ENCODE results near the gene FNBP1. TPM values are rescaled to one million over a fixed set of nuclear protein-coding genes. Genes with fewer than 3 reads are reported as not detected.

Gene FNBP1
- total and polyA plus RNA-seq, 2 of the 13 experiments (the other 11 are each of a cell fraction or from before 2014, with no cell fraction given) = 5.4 to 19.5 TPM

- BruUV-seq (replicated peaks) = no TSS peak
- Histone ChIP-seq H3K79me2 (ENCODE audit: insufficient read depth, low read length) (no peaks in the 10 kb centered on the region), H3K27me3 (ENCODE audit: control insufficient read depth in 1 of 2, insufficient read depth in 2 of 2, low read length in 2 of 2) (no peaks in the 10 kb centered on the region), H3K4me1 (ENCODE audit: insufficient read depth, low read length) (peaks cover 10% of the 10 kb centered on the region; the same call in 1 of the 2 replicates), H3K4me2 (ENCODE audit: low read depth, low read length) (no peak overlapping the region), H3K9ac (ENCODE audit: insufficient read depth, low read depth, low read length) (no peak overlapping the region), H3K4me3 (replicated peaks in 1 of 3; ENCODE audit: insufficient read depth in 1 of 3, low read depth in 2 of 3, low read length in 3 of 3) (no peak overlapping the region), H3K27ac (ENCODE audit: extremely low read length, insufficient read depth, low read length) (no peak overlapping the region), H4K20me1 (ENCODE audit: insufficient read depth, low read length) (no peaks in the 10 kb centered on the region), H2AFZ (ENCODE audit: low read length) (no peak overlapping the region), H3K9me3 (ENCODE audit: low read length) (peaks cover 13% of the 10 kb centered on the region), H3K36me3 (replicated peaks in 1 of 2; ENCODE audit: control insufficient read depth in 1 of 2, insufficient read depth in 2 of 2, low read length in 2 of 2) (peaks cover under 1 to 1% of the 10 kb centered on the region in 2 experiments; a peak in 1 of 5 replicates)
- in situ Hi-C loops (cut with HindIII; ENCODE audit: extremely low pct_ligation_motif_present, low pct_unique_long_range_greater_than_20kb) (no loop called here), intact Hi-C loops (cut with micrococcal nuclease; ENCODE audit: unreplicated experiment) (no loop called here)
- WGBS (ENCODE audit: low lambda C conversion rate) = 97% methylated on average over 2 of the region's 2 CpGs
- TF ChIP-seq NFIC (IDR thresholded peaks at IDR 0.05; ENCODE audit: low read length) (no peak), ZSCAN22 (CRISPR knock-in tag; IDR thresholded peaks at IDR 0.05) (no peak), PRDM4 (CRISPR knock-in tag; IDR thresholded peaks at IDR 0.05; ENCODE audit: borderline replicate concordance) (no peak), ZNF740 (CRISPR knock-in tag; IDR thresholded peaks at IDR 0.05) (no peak), MAFF (IDR thresholded peaks at IDR 0.05; ENCODE audit: low read depth, low read length) (no peak), ZNF3 (CRISPR knock-in tag; IDR thresholded peaks at IDR 0.05) (no peak), ATF1 (CRISPR knock-in tag; IDR thresholded peaks at IDR 0.05) (no peak)
- TF ChIP-seq, protein P1, sequence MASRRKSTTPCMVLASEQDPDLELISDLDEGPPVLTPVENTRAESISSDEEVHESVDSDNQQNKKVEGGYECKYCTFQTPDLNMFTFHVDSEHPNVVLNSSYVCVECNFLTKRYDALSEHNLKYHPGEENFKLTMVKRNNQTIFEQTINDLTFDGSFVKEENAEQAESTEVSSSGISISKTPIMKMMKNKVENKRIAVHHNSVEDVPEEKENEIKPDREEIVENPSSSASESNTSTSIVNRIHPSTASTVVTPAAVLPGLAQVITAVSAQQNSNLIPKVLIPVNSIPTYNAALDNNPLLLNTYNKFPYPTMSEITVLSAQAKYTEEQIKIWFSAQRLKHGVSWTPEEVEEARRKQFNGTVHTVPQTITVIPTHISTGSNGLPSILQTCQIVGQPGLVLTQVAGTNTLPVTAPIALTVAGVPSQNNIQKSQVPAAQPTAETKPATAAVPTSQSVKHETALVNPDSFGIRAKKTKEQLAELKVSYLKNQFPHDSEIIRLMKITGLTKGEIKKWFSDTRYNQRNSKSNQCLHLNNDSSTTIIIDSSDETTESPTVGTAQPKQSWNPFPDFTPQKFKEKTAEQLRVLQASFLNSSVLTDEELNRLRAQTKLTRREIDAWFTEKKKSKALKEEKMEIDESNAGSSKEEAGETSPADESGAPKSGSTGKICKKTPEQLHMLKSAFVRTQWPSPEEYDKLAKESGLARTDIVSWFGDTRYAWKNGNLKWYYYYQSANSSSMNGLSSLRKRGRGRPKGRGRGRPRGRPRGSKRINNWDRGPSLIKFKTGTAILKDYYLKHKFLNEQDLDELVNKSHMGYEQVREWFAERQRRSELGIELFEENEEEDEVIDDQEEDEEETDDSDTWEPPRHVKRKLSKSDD (CRISPR knock-in tag; IDR thresholded peaks at IDR 0.05; ENCODE audit: low read depth) = no peak
- FAIRE-seq (no peak), ATAC-seq (no peak), DNase-seq (ENCODE audit: low spot score) (no peak)
- ChIA-PET POLR2A (no interaction called here), CTCF (ENCODE audit: low intra/inter-chr PET ratio, low total read pairs) (no interaction called here)
Measured at GRCh38 chr9:129939431-129939830, 103.6 kb downstream of the FNBP1 start.
